GM18526 (cell line): ENCODE results near the gene TTC39B.

Source experiments
- POLR2A ChIP-seq: IDR thresholded peaks from 3 replicates; pipeline ENCODE4 v1.6.1; 2011; ENCODE audit not compliant: insufficient read length; ENCODE audit errors: extremely low read depth

The TTC39B gene

GRCh38 chr9:15306068-15306756 lies 804 bp downstream of the TTC39B start:
- TF ChIP-seq POLR2A, result no peak

- TF ChIP-seq POLR2A, result no peak
These were observed 1.5 kb downstream of the TTC39B start for GRCh38 chr9:15305470-15305869.

GRCh38 chr9:15304632-15305031 lies 2.4 kb downstream of the TTC39B start:
- no peak for TF ChIP-seq POLR2A

- TF ChIP-seq POLR2A, result no peak
These were observed 6.8 kb downstream of the TTC39B start for GRCh38 chr9:15300218-15300617.

- no peak for TF ChIP-seq POLR2A
These were observed 7.6 kb downstream of the TTC39B start for GRCh38 chr9:15299374-15299939.

GRCh38 chr9:15298362-15298761 lies 8.7 kb downstream of the TTC39B start:
- no peak for TF ChIP-seq POLR2A

GRCh38 chr9:15295761-15296405 lies 11.1 kb downstream of the TTC39B start:
- no peak for TF ChIP-seq POLR2A

- no peak for TF ChIP-seq POLR2A
These were observed 12.4 kb downstream of the TTC39B start for GRCh38 chr9:15294604-15295003.

- TF ChIP-seq POLR2A, result no peak
These were observed 13.2 kb downstream of the TTC39B start for GRCh38 chr9:15293804-15294316.

GRCh38 chr9:15293084-15293483 lies 13.9 kb downstream of the TTC39B start:
- no peak for TF ChIP-seq POLR2A

GRCh38 chr9:15289603-15290002 lies 17.4 kb downstream of the TTC39B start:
- no peak for TF ChIP-seq POLR2A

- no peak for TF ChIP-seq POLR2A
These were observed 19.7 kb downstream of the TTC39B start for GRCh38 chr9:15287309-15287708.

GRCh38 chr9:15286161-15286821 lies 20.7 kb downstream of the TTC39B start:
- TF ChIP-seq POLR2A, result no peak

GRCh38 chr9:15282567-15283285 lies 24.3 kb downstream of the TTC39B start:
- no peak for TF ChIP-seq POLR2A

GRCh38 chr9:15280647-15281046 lies 26.4 kb downstream of the TTC39B start:
- no peak for TF ChIP-seq POLR2A
